Smooth muscle cell (in vitro differentiated cells): ENCODE results near the gene DROSHA. TPM values are rescaled to one million over a fixed set of nuclear protein-coding genes. Genes with fewer than 3 reads are reported as not detected.
"Not testable (repeated sequence)": the region's sequence is repeated elsewhere in the genome, so short reads cannot be mapped to it uniquely, and the experiment has no call there.

Experiments used
- DNase-seq: peaks from one replicate; lab custom pipeline; 2025; ENCODE audit not compliant: unreplicated experiment; lab: John Stamatoyannopoulos, UW
- H2AFZ ChIP-seq: fragments of 200-600 bp; sonication (generic); 2 replicates; pipeline ENCODE4 v1.6.0; 2016; ENCODE audit warnings: antibody characterized with exemption, low read depth, mild to moderate bottlenecking
- H3F3A ChIP-seq: fragments of 200-600 bp; sonication (generic); 2 replicates; pipeline ENCODE4 v1.6.0; 2017; ENCODE audit warnings: antibody characterized with exemption, low read depth
- H3K27ac ChIP-seq: fragments of 200-600 bp; sonication (generic); 2 replicates; pipeline ENCODE4 v1.5.1; 2016; ENCODE audit warnings: low read depth, mild to moderate bottlenecking
- H3K27me3 ChIP-seq: fragments of 200-600 bp; sonication (generic); 2 replicates; pipeline ENCODE4 v1.6.1; 2016; ENCODE audit warnings: low read depth, mild to moderate bottlenecking
- H3K36me3 ChIP-seq: fragments of 200-600 bp; sonication (generic); 2 replicates; pipeline ENCODE4 v1.5.1; 2016; ENCODE audit warnings: low read depth
- H3K4me1 ChIP-seq: fragments of 200-600 bp; sonication (generic); 2 replicates; pipeline ENCODE4 v1.5.1; 2016; ENCODE audit warnings: low read depth
- H3K4me2 ChIP-seq: fragments of 200-600 bp; sonication (generic); 2 replicates; pipeline ENCODE4 v1.6.0; 2016; ENCODE audit warnings: mild to moderate bottlenecking
- H3K4me3 ChIP-seq: fragments of 200-600 bp; sonication (generic); 2 replicates; pipeline ENCODE4 v1.5.1; 2016; ENCODE audit warnings: mild to moderate bottlenecking
- H3K79me2 ChIP-seq: fragments of 200-600 bp; sonication (generic); 2 replicates; pipeline ENCODE4 v1.6.0; 2016; ENCODE audit warnings: low read depth, mild to moderate bottlenecking
- H3K9ac ChIP-seq: fragments of 200-600 bp; sonication (generic); 2 replicates; pipeline ENCODE4 v1.6.0; 2016; ENCODE audit warnings: low read depth
- H3K9me3 ChIP-seq: fragments of 200-600 bp; sonication (generic); replicated peaks from 2 replicates; pipeline ENCODE4 v1.5.1; 2016; ENCODE audit warnings: low read depth
- H4K20me1 ChIP-seq: fragments of 200-600 bp; sonication (generic); 2 replicates; pipeline ENCODE4 v1.6.0; 2016; ENCODE audit warnings: low read depth
- WGBS: methylation state at CpG from one replicate; pipeline ENCODE4 v1.1.7; 2016; ENCODE audit warnings: low lambda C conversion rate; 5-methylcytosine and 5-hydroxymethylcytosine counted together
- polyA plus RNA-seq: library from polyadenylated mRNA; unstranded; fragments of >200 nt; fragmentation: Nextera tagmentation; extraction: Ambion mirVana; gene quantifications from 2 replicates; pipeline ENCODE4 v1.2.1, GENCODE V29; 2016
- total RNA-seq: library from RNA; depleted of rRNA; stranded (reverse); fragments of >200 nt; gene quantifications from 2 replicates; pipeline ENCODE4 v1.2.3, GENCODE V29; 2014
- TF ChIP-seq, protein P1 (sequence below): fragments of 200-600 bp; sonication (generic); IDR thresholded peaks from 2 replicates; pipeline ENCODE4 v1.5.1; 2017; ENCODE audit warnings: borderline replicate concordance, mild to moderate bottlenecking, antibody characterized with exemption; ENCODE audit not compliant: insufficient read depth, poor library complexity, severe bottlenecking

The DROSHA gene
- total and polyA plus RNA-seq, 2 experiments from 2014 or later = 35.3 to 50.5 TPM

DNA sequence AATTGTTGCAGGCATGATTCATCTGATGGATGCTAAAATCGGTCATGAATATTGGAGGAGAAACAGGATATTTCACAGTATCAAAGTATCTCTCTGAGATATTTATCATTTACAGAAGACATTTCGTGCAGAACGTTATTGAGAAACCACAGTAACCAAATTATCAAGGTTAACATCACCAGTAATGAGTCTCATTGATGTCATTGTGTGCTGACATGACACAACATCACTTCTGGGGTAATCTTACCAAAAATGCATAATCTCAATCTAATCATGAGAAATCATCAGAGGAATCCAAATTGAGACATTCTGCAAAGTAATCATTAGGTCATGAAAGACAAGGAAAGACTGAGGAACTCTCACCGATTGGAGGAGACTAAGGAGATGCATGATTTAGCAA lies 42.9 kb upstream of the DROSHA start:
- no peaks in the 10 kb centered on the region for H4K20me1 ChIP-seq
- H3K4me1 ChIP-seq = no peaks in the 10 kb centered on the region
- H3K36me3 ChIP-seq = no peaks in the 10 kb centered on the region
- TF ChIP-seq, protein P1, sequence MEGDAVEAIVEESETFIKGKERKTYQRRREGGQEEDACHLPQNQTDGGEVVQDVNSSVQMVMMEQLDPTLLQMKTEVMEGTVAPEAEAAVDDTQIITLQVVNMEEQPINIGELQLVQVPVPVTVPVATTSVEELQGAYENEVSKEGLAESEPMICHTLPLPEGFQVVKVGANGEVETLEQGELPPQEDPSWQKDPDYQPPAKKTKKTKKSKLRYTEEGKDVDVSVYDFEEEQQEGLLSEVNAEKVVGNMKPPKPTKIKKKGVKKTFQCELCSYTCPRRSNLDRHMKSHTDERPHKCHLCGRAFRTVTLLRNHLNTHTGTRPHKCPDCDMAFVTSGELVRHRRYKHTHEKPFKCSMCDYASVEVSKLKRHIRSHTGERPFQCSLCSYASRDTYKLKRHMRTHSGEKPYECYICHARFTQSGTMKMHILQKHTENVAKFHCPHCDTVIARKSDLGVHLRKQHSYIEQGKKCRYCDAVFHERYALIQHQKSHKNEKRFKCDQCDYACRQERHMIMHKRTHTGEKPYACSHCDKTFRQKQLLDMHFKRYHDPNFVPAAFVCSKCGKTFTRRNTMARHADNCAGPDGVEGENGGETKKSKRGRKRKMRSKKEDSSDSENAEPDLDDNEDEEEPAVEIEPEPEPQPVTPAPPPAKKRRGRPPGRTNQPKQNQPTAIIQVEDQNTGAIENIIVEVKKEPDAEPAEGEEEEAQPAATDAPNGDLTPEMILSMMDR = no peak
- no peak overlapping the region for H3K27ac ChIP-seq
- H3K9me3 ChIP-seq = no peaks in the 10 kb centered on the region
- DNase-seq = no peak
- no peak overlapping the region for H3K4me3 ChIP-seq
- no peaks in the 10 kb centered on the region for H3F3A ChIP-seq
- WGBS = 92% methylated on average over 4 of the region's 4 CpGs
- H2AFZ ChIP-seq = no peak overlapping the region
- no peaks in the 10 kb centered on the region for H3K27me3 ChIP-seq
- H3K4me2 ChIP-seq = no peak overlapping the region
- H3K9ac ChIP-seq = no peak overlapping the region
- no peaks in the 10 kb centered on the region for H3K79me2 ChIP-seq

DNA sequence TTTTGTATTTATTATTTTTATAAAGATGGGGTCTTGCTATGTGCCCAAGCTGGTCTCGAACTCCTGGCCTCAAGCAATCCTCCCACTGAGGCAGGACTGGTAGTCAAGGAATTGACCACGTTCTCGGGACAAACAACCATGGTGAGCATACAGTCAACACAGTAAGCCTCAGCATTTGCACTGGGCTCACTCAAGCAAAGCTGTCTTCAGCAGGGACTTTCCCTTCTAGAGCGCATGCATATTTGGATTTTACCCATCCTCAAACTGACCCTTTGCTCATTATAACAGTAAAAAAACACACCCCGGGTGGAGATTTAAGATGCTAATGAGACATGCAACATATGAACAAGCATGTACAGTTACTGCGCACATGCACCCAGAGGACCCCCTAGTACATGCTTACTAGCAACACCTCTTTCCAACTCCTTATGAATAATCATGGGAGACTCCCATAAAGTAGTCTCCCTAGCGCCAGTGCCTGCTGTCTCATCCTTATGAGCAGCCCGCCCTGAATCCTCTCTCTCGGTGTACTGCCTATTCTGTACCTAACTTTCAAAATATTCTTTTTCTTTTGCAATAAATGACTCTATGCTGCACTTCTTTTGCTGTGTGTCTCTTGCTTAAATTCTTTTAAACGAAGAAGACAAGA lies 41.7 kb upstream of the DROSHA start:
- Histone ChIP-seq H2AFZ (no peak overlapping the region), H3K27ac (no peak overlapping the region), H3K9me3 (no peaks in the 10 kb centered on the region), H3K9ac (no peak overlapping the region), H3K4me1 (no peaks in the 10 kb centered on the region), H3K27me3 (no peaks in the 10 kb centered on the region), H3K4me3 (no peak overlapping the region), H3K79me2 (no peaks in the 10 kb centered on the region), H4K20me1 (no peaks in the 10 kb centered on the region), H3K4me2 (no peak overlapping the region), H3K36me3 (no peaks in the 10 kb centered on the region), H3F3A (no peaks in the 10 kb centered on the region)
- DNase-seq = no peak
- 91% methylated on average over 10 of the region's 10 CpGs for WGBS
- TF ChIP-seq, protein P1 = no peak

DNA sequence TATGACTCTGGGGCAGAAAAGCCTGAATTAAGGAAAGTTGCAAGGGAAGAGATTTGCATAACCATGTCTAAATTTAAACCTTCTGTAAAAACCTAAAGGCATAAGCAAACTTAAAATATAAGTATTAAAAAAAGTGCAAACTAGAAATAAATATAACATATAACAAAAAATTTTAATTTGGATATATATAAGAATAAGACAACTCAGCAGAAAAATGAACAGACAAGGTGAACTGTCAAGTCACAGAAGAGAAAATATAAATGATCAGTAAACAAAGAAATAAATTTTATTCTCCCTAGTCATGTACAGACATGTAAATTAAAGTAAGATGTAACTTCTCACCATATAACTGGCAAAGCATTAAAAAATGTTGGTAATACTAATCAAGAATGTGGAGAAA lies 37.2 kb upstream of the DROSHA start:
- Histone ChIP-seq H3K4me1 (no peaks in the 10 kb centered on the region), H3F3A (no peaks in the 10 kb centered on the region), H3K27me3 (no peaks in the 10 kb centered on the region), H3K36me3 (no peaks in the 10 kb centered on the region), H3K9ac (no peak overlapping the region), H4K20me1 (no peaks in the 10 kb centered on the region), H3K79me2 (no peaks in the 10 kb centered on the region), H2AFZ (no peak overlapping the region), H3K9me3 (no peaks in the 10 kb centered on the region), H3K4me3 (no peak overlapping the region), H3K27ac (no peak overlapping the region), H3K4me2 (no peak overlapping the region)
- no peak for DNase-seq
- TF ChIP-seq, protein P1 = no peak

DNA sequence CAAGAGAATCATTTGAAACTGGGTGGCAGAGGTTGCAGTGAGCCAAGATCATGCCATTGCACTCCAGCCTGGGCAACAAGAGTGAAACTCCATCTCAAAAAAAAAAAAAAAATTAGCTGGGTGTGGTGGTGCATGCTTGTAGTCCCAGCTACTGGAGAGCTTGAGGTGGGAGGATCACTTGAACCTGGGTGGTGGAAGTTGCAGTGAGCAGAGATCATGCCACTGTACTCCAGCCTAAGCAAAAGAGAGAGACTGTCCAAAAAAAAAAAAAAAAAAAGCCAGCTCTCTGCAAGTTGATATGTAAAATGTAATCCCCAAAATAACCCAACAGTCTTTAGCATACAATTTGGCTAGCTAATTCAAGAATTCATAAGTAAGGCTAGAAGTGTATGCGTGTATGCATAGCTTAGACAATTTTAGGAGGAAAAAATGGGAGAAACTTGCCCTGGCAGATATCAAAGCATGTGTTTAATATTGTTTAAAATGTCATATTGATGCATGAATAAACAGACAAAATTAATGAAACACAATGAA lies 36.5 kb upstream of the DROSHA start:
- WGBS = 98% methylated on average over 1 of the region's 1 CpG
- no peak overlapping the region for H3K4me3 ChIP-seq

DNA sequence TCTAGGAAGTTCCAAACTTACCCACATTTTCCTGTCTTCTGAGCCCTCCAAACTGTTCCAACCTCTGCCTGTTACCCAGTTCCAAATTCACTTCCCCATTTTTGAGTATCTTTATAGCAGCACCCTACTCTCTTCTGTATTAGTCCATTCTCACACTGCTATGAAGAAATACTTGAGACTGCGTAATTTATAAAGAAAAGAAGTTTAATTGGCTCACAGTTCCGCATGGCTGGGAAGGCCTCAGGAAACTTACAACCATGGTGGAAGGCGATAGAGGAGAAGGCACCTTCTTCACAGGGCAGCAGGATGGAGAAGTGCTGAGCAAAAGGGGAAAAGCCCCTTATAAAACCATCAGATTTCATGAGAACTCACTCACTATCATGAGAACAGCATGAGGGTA lies 34.5 kb upstream of the DROSHA start:
- H3K27ac ChIP-seq, H3K4me3 ChIP-seq, H3K79me2 ChIP-seq, H3K4me1 ChIP-seq, H4K20me1 ChIP-seq, H3K9me3 ChIP-seq, H3K27me3 ChIP-seq, H3K36me3 ChIP-seq, H2AFZ ChIP-seq, H3K4me2 ChIP-seq, DNase-seq, H3K9ac ChIP-seq, H3F3A ChIP-seq: not testable (repeated sequence)
- 93% methylated on average over 3 of the region's 3 CpGs for WGBS

More for the DNA sequence above, 36.5 kb upstream of the DROSHA start:
- no peaks in the 10 kb centered on the region for H3K4me1 ChIP-seq
- no peaks in the 10 kb centered on the region for H3F3A ChIP-seq
- no peaks in the 10 kb centered on the region for H3K9me3 ChIP-seq
- no peaks in the 10 kb centered on the region for H3K27me3 ChIP-seq
- H4K20me1 ChIP-seq = no peaks in the 10 kb centered on the region
- H3K9ac ChIP-seq = no peak overlapping the region
- no peaks in the 10 kb centered on the region for H3K79me2 ChIP-seq
- no peaks in the 10 kb centered on the region for H3K36me3 ChIP-seq
- H2AFZ ChIP-seq = no peak overlapping the region
- H3K4me2 ChIP-seq = no peak overlapping the region
- DNase-seq = no peak
- H3K27ac ChIP-seq = no peak overlapping the region
- TF ChIP-seq, protein P1 = no peak
